Measurements from ENCODE around the gene VDR.

DNA sequence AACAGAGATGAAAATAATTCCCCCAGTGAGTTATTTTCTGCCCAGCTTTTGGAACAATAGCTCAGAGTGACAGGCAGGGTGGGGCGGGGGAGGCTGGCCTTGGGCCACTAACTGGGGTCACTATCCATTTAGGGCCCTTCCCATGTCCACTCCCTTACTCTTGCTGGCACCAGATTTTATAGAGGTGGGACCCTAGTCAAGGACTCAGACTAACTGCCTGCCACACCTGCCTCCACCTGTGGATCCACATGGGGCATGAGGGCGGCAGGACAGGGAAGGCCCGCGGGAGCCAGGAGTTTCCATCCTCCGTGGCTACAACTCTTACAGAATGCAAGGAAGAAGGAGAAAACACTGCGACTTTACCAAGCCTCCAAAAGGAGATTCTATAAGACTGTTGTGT lies 10.1 kb downstream of the VDR start:
- TF ChIP-seq POLR2A (IDR thresholded peaks at IDR 0.05), result no peak
- TF ChIP-seq, protein P1, sequence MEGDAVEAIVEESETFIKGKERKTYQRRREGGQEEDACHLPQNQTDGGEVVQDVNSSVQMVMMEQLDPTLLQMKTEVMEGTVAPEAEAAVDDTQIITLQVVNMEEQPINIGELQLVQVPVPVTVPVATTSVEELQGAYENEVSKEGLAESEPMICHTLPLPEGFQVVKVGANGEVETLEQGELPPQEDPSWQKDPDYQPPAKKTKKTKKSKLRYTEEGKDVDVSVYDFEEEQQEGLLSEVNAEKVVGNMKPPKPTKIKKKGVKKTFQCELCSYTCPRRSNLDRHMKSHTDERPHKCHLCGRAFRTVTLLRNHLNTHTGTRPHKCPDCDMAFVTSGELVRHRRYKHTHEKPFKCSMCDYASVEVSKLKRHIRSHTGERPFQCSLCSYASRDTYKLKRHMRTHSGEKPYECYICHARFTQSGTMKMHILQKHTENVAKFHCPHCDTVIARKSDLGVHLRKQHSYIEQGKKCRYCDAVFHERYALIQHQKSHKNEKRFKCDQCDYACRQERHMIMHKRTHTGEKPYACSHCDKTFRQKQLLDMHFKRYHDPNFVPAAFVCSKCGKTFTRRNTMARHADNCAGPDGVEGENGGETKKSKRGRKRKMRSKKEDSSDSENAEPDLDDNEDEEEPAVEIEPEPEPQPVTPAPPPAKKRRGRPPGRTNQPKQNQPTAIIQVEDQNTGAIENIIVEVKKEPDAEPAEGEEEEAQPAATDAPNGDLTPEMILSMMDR (IDR thresholded peaks at IDR 0.05), result no peak
